ENCODE measurements around the gene ACACA. TPM values are rescaled to one million over a fixed set of nuclear protein-coding genes. Genes with fewer than 3 reads are reported as not detected.
"Not testable (repeated sequence)": the region's sequence is repeated elsewhere in the genome, so short reads cannot be mapped to it uniquely, and the experiment has no call there.

The ACACA gene
- total RNA-seq, 1 donor from 2014 or later, result 122 TPM

DNA sequence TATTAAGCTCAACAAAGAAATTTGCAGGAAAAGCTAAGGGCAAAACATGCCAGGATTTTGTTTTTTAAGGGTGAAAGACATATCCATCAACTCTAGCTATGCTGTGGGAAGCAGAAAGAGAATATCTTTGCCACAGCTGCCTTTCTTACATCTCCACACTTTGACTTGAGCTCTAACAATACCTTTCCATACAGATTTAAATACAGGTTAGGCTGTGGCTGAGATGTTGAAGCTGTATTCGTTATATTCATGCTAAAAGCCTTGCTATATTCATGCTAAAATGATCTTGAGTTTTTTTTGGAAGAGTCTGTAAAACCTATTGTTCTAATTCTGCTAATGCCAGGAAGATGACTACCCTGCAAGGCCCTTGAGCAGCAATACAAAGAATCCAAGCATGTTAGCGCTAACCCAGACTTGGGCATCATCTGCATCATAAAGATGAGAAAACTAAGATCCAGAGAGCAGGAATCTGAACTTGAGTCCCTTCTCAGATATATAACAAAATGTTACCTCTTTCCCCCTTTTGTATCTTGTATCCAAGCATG, 235.7 kb downstream of the ACACA start:
- no peaks in the 10 kb centered on the region for H3K27me3 Mint-ChIP-seq
- intact Hi-C loops (cut with micrococcal nuclease), result no loop called here
- no peaks in the 10 kb centered on the region for H3K9me3 Mint-ChIP-seq
- H3K4me1 Mint-ChIP-seq, result no peaks in the 10 kb centered on the region
- no peak overlapping the region for H3K4me3 Mint-ChIP-seq
- no peak for DNase-seq
- H3K36me3 Mint-ChIP-seq (ENCODE audit: low read depth), result peaks cover 9% of the 10 kb centered on the region
- no peak overlapping the region for H3K27ac Mint-ChIP-seq

- no peaks in the 10 kb centered on the region for H3K9me3 Mint-ChIP-seq
- no peak for DNase-seq
- no peak overlapping the region for H3K4me3 Mint-ChIP-seq
- H3K27me3 Mint-ChIP-seq, result no peaks in the 10 kb centered on the region
- no peak overlapping the region for H3K27ac Mint-ChIP-seq
- no peaks in the 10 kb centered on the region for H3K4me1 Mint-ChIP-seq
- peaks cover 2% of the 10 kb centered on the region for H3K36me3 Mint-ChIP-seq (ENCODE audit: low read depth)
- intact Hi-C loops (cut with micrococcal nuclease), result no loop called here
Measured at GRCh38 chr17:37168731-37169353, 237.8 kb downstream of the ACACA start.

DNA sequence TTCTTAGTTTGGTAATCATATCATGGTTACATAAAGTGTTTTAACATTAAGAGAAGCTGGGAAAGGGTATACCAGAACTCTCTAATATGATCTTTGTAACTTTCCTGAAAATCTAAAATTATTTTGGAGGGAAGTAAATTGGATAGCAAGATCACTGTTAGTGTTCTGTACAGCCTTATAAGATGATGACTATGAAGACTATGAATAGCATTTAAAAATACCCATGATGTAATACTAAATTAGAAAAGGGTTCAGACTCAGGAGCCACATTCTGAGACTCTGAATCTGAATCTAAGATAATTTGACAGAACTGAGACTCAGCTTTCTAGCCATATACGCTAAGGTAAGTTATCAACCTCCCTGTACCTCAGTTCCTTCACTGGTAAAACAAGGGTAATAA, 238.9 kb downstream of the ACACA start:
- no peak for DNase-seq
- Mint-ChIP-seq H3K4me3 (no peak overlapping the region), H3K27ac (no peak overlapping the region), H3K9me3 (no peaks in the 10 kb centered on the region), H3K27me3 (no peaks in the 10 kb centered on the region), H3K4me1 (no peaks in the 10 kb centered on the region), H3K36me3 (ENCODE audit: low read depth) (peaks cover 6% of the 10 kb centered on the region)
- intact Hi-C loops (cut with micrococcal nuclease), result no loop called here

- Mint-ChIP-seq H3K27ac (no peak overlapping the region), H3K4me3 (no peak overlapping the region), H3K4me1 (no peaks in the 10 kb centered on the region), H3K36me3 (ENCODE audit: low read depth) (peaks cover 29% of the 10 kb centered on the region), H3K27me3 (no peaks in the 10 kb centered on the region), H3K9me3 (no peaks in the 10 kb centered on the region)
- intact Hi-C loops (cut with micrococcal nuclease), result no loop called here
- no peak for DNase-seq
Measured at GRCh38 chr17:37164057-37164456, 242.6 kb downstream of the ACACA start.

- intact Hi-C loops (cut with micrococcal nuclease), result no loop called here
- DNase-seq, result no peak
- Mint-ChIP-seq H3K27me3 (no peaks in the 10 kb centered on the region), H3K27ac (no peak overlapping the region), H3K36me3 (ENCODE audit: low read depth) (peaks cover 32% of the 10 kb centered on the region), H3K4me3 (no peak overlapping the region), H3K9me3 (no peaks in the 10 kb centered on the region), H3K4me1 (no peaks in the 10 kb centered on the region)
Measured at GRCh38 chr17:37162800-37163199, 243.8 kb downstream of the ACACA start.

DNA sequence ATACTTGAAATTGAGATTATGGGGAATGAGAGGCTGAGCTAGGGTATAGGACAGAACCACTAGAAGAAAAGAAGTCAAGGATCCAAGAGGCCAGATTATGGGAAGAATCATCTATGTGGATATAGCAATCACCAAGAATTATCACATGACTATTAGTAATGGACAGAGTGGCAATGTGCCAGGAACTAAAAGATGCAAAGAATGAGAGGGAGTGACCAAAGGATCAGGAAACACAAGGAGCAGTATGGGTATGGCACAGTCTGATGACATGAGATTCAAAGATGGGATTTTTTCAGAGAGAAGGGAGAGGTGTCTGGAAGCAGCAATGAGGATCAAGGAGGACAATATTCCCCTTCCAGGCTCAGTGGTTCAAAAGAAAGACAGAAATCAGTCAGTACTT, 245.7 kb downstream of the ACACA start:
- intact Hi-C loops (cut with micrococcal nuclease), result no loop called here
- Mint-ChIP-seq H3K27ac (no peak overlapping the region), H3K4me3 (no peak overlapping the region), H3K4me1 (no peaks in the 10 kb centered on the region), H3K9me3 (no peaks in the 10 kb centered on the region), H3K36me3 (ENCODE audit: low read depth) (peaks cover 38% of the 10 kb centered on the region), H3K27me3 (no peaks in the 10 kb centered on the region)
- DNase-seq, result no peak

DNA sequence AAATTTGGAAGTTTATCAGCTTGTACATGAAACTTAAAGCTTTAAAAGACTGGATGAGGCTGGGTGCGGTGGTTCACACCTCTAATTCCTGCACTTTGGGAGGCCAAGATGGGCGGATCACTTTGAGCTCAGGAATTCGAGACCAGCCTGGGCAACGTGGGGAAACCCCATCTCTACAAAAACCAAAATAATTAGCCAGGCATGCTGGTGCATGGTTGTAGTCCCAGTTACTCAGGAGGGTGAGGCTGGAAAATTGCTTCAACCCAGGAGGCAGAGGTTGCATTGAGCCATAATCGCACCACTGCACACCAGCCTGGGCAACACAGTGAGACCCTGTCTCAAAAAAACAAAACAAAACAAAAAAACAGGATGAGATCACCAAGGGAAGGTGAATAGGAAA, 248.3 kb downstream of the ACACA start:
- intact Hi-C loops (cut with micrococcal nuclease), result no loop called here
- Mint-ChIP-seq H3K36me3 (ENCODE audit: low read depth) (peaks cover 39% of the 10 kb centered on the region), H3K27ac (no peak overlapping the region), H3K27me3 (no peaks in the 10 kb centered on the region), H3K9me3 (no peaks in the 10 kb centered on the region), H3K4me1 (no peaks in the 10 kb centered on the region), H3K4me3 (no peak overlapping the region)
- DNase-seq, result no peak

DNA sequence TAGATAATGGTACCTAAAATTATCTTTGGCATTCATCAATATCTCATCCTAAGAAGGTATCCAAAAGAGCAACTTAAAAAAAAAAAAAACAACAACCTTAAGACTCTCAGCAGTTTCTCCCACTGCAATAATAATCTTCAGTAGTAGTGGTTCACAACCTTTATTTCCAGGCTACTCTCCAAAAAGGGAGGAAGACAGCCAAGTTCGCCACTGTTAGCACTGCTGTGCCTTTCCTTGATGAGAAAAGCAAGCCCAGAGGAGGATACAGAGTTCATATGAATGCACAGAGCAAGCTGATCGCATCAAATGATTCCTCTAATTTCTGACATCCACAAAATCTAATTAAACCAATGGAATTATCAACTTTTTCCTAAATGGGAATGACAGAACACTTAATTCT, 258.5 kb downstream of the ACACA start:
- intact Hi-C loops (cut with micrococcal nuclease), result loop anchor here (10.0 kb wide), 1 partner anchor 63 kb away; no protein-coding TSS in a partner anchor
- no peaks in the 10 kb centered on the region for H3K27me3 Mint-ChIP-seq
- no peaks in the 10 kb centered on the region for H3K9me3 Mint-ChIP-seq
- H3K27ac Mint-ChIP-seq, result no peak overlapping the region
- H3K4me1 Mint-ChIP-seq, result peaks cover 18% of the 10 kb centered on the region
- DNase-seq, result no peak
- peaks cover 36% of the 10 kb centered on the region for H3K36me3 Mint-ChIP-seq (ENCODE audit: low read depth)
- no peak overlapping the region for H3K4me3 Mint-ChIP-seq

DNA sequence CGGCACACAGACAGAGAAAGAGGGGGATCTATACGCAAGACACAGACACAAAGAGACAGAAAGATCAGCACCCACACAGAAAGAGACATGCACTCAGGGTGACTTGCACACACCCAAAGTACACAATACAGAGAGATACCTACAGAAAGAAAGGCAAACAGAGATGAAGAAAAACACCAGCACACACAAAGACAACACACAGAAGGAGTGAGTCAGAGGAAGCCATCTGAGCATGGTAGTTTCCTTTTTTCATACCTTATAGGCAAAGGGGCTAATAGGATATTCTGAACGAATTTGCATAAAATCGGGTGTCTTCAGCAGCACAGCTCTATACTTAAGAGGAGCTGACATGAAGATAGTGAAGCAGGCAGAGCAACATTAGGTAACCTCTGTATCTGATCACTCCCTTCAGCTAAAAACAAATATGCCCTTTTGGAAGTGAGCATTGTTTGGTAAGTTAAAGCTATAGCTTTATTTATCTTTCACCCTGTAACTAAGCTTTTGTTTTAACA, 259.3 kb downstream of the ACACA start:
- Mint-ChIP-seq H3K4me1 (peaks cover 18% of the 10 kb centered on the region), H3K27me3 (no peaks in the 10 kb centered on the region), H3K27ac (peak overlapping the region; percentile 73), H3K4me3 (peak overlapping the region; percentile 50), H3K9me3 (no peaks in the 10 kb centered on the region), H3K36me3 (ENCODE audit: low read depth) (peaks cover 37% of the 10 kb centered on the region)
- peak; percentile 70 for DNase-seq
- intact Hi-C loops (cut with micrococcal nuclease), result loop anchor here (10.0 kb wide), 1 partner anchor 63 kb away; no protein-coding TSS in a partner anchor

- no peak for DNase-seq
- intact Hi-C loops (cut with micrococcal nuclease), result loop anchor here (10.0 kb wide), 1 partner anchor 62 kb away; no protein-coding TSS in a partner anchor
- Mint-ChIP-seq H3K4me3 (peak overlapping the region; percentile 50), H3K36me3 (ENCODE audit: low read depth) (peaks cover 36% of the 10 kb centered on the region), H3K4me1 (peaks cover 18% of the 10 kb centered on the region), H3K9me3 (no peaks in the 10 kb centered on the region), H3K27me3 (no peaks in the 10 kb centered on the region), H3K27ac (no peak overlapping the region)
Measured at GRCh38 chr17:37146086-37147064, 260.3 kb downstream of the ACACA start.

DNA sequence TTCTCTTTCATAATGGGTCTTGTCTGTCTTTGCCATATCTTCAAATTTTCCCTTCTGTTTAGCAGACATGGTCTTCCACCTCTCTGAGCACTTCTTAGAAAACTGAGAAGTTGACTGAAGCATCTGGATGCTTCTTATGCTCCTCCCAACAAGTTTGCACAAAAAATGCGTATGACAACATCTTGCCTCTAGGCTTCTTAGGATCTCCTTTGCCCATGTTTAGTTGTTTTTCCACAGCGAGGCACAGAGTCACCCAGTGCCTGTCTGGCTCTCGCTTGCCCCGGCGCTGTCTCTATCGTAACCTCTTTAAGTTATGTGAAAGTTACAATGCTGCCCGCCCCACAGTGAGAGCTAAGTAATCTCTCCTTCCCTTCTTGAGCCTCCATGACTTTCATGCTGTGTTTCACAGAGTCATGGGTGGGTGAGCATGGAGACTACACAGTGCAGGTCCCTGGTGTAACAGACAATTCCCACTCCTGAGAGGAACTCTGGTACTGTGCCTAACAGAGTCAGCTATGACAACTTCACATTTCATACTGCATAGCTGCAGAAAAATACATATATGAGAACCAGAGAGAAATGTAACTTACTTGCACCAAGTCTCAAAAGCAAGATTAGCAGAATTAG, 262.4 kb downstream of the ACACA start:
- peaks cover 18% of the 10 kb centered on the region for H3K4me1 Mint-ChIP-seq
- H3K9me3 Mint-ChIP-seq, result no peaks in the 10 kb centered on the region
- no peak overlapping the region for H3K4me3 Mint-ChIP-seq
- H3K27ac Mint-ChIP-seq, result no peak overlapping the region
- no peak for DNase-seq
- H3K36me3 Mint-ChIP-seq (ENCODE audit: low read depth), result peaks cover 32% of the 10 kb centered on the region
- H3K27me3 Mint-ChIP-seq, result no peaks in the 10 kb centered on the region
- intact Hi-C loops (cut with micrococcal nuclease), result loop anchor here (10.0 kb wide), 1 partner anchor 59 kb away; no protein-coding TSS in a partner anchor

DNA sequence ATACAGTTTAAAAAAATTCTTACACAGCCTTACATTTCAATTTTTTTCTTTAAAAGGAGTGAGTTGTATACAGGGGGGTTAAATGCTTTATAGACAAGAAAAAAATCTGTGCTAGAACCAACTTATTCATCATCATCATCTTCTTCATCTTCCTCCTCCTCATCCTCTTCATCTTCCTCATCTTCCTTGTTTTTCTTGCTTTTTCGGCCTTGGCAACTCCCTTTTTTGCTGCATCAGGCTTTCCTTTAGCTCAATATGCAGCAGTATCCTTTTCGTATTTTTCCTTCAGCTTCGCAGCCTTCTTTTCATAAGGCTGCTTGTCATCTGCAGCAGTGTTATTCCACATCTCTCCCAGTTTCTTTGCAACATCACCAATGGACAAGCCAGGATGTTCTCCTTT, 263.1 kb downstream of the ACACA start:
- DNase-seq, H3K4me3 Mint-ChIP-seq, H3K9me3 Mint-ChIP-seq, H3K27me3 Mint-ChIP-seq, H3K27ac Mint-ChIP-seq: not testable (repeated sequence)
- peaks cover 18% of the 10 kb centered on the region for H3K4me1 Mint-ChIP-seq
- peaks cover 35% of the 10 kb centered on the region for H3K36me3 Mint-ChIP-seq (ENCODE audit: low read depth)
- intact Hi-C loops (cut with micrococcal nuclease), result loop anchor here (10.0 kb wide), 1 partner anchor 59 kb away; no protein-coding TSS in a partner anchor

DNA sequence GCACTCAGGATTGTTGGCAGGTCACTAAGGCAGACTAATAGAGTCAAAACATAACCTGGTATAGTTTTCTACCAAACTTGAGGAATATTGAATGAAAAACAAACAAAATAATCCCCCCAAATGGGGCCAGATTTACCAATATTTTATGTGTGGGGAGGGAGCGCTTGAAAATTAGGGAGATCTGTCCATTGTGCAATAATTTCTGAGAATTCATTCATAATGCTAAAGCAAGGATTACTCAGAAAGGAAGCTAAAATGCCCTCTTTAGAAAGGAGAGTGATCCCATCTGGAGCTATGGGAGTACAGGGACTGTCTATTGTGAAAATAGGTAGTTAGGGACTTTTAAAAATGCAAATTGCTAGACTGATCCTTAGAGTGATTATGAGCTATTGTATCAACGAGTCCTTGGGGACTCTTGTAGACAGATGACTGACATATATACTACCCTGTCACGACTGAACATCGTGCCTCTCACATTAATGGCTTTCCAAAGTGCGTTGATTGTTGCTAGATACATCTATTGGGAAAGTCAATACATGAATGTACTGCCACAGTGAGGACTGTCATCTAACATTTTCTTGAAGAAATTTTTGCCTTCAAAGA, 264.2 kb downstream of the ACACA start:
- DNase-seq, result no peak
- Mint-ChIP-seq H3K27ac (no peak overlapping the region), H3K4me1 (peaks cover 16% of the 10 kb centered on the region), H3K4me3 (no peak overlapping the region), H3K36me3 (ENCODE audit: low read depth) (peaks cover 33% of the 10 kb centered on the region), H3K9me3 (no peaks in the 10 kb centered on the region), H3K27me3 (no peaks in the 10 kb centered on the region)
- intact Hi-C loops (cut with micrococcal nuclease), result loop anchor here (10.0 kb wide), 1 partner anchor 58 kb away; no protein-coding TSS in a partner anchor

All from activated CD4-positive, alpha-beta T cell treated with anti-CD3 and anti-CD28 coated beads, Interleukin-2, amount 10 ng/mL, durations not matched to agents 24 days and 14 days (primary cell).